OCI-LY7 (cell line): ENCODE results near the gene PSMD1. TPM values are rescaled to one million over a fixed set of nuclear protein-coding genes. Genes with fewer than 3 reads are reported as not detected.

Experiments
- BruUV-seq: library from RNA; stranded (reverse); fragments of 400-500 nt; replicated peaks from 2 replicates; lab custom pipeline; 2021; lab: Mats Ljungman, UMichigan
- CTCF ChIA-PET: fragments of 300-600 bp; sonication (Branson Sonifier 250); formaldehyde crosslinking; loops from one replicate; lab custom pipeline; 2022; ENCODE audit warnings: antibody characterized with exemption; ENCODE audit not compliant: unreplicated experiment; lab: Charles Lee
- POLR2A ChIA-PET: fragments of 300-600 bp; sonication (Branson Sonifier 250); formaldehyde crosslinking; loops from one replicate; lab custom pipeline; 2022; ENCODE audit warnings: antibody characterized with exemption; lab: Charles Lee
- DNase-seq: peaks from one replicate; pipeline ENCODE4 v3.0.0-alpha.2; 2015; ENCODE audit warnings: low spot score
- H2AFZ ChIP-seq: fragments of 200-600 bp; sonication (generic), shearing (Covaris generic); 2 replicates; pipeline ENCODE4 v1.6.1; 2014; ENCODE audit warnings: mild to moderate bottlenecking, antibody characterized with exemption, low read length, moderate library complexity
- H3K27ac ChIP-seq: fragments of 200-600 bp; sonication (generic); 2 replicates; pipeline ENCODE4 v1.5.1; 2014; ENCODE audit warnings: mixed run types, low read depth, mild to moderate bottlenecking, moderate library complexity, low read length, inconsistent platforms; ENCODE audit not compliant: poor library complexity, severe bottlenecking
- H3K36me3 ChIP-seq: fragments of 200-600 bp; sonication (generic); 2 replicates; pipeline ENCODE4 v1.6.1; 2014; ENCODE audit warnings: mild to moderate bottlenecking, antibody characterized with exemption, low read length, moderate library complexity, mixed read lengths; ENCODE audit not compliant: insufficient read depth
- H3K4me1 ChIP-seq: fragments of 200-600 bp; sonication (generic); 2 replicates; pipeline ENCODE4 v1.5.1; 2014; ENCODE audit warnings: mild to moderate bottlenecking, low read length; ENCODE audit not compliant: insufficient read depth, poor library complexity, severe bottlenecking
- H3K4me2 ChIP-seq: fragments of 200-600 bp; sonication (generic); 2 replicates; pipeline ENCODE4 v1.6.1; 2014; ENCODE audit warnings: mild to moderate bottlenecking, low read length
- H3K4me3 ChIP-seq: fragments of 200-600 bp; sonication (generic); 2 replicates; pipeline ENCODE4 v1.5.1; 2014; ENCODE audit warnings: mild to moderate bottlenecking, low read depth, low read length; ENCODE audit not compliant: poor library complexity, severe bottlenecking
- H3K79me2 ChIP-seq: fragments of 200-600 bp; sonication (generic); 2 replicates; pipeline ENCODE4 v1.6.1; 2016; ENCODE audit warnings: low read depth, mild to moderate bottlenecking, low read length, moderate library complexity, mixed read lengths; ENCODE audit not compliant: insufficient read depth
- H3K9me2 ChIP-seq: fragments of 200-600 bp; sonication (generic); 2 replicates; pipeline ENCODE4 v1.6.1; 2016; ENCODE audit warnings: mild to moderate bottlenecking, low read length, mixed read lengths; ENCODE audit not compliant: insufficient read depth
- H3K9me3 ChIP-seq: fragments of 200-600 bp; sonication (generic); 2 replicates; pipeline ENCODE4 v1.6.1; 2014; ENCODE audit warnings: mild to moderate bottlenecking, mixed run types, low read length, mixed read lengths
- H4K20me1 ChIP-seq: fragments of 200-600 bp; sonication (generic); 2 replicates; pipeline ENCODE4 v1.6.1; 2014; ENCODE audit warnings: mild to moderate bottlenecking, antibody characterized with exemption, low read length, moderate library complexity, mixed read lengths; ENCODE audit not compliant: insufficient read depth
- EZH2phosphoT487 ChIP-seq: fragments of 200-600 bp; sonication (generic); IDR thresholded peaks from 2 replicates; pipeline ENCODE4 v1.6.1; 2018; ENCODE audit warnings: low read depth, borderline replicate concordance, mild to moderate bottlenecking, mixed run types, antibody characterized with exemption, low read length, moderate library complexity, mixed read lengths
- intact Hi-C: fragments of 100-400 bp; cut with micrococcal nuclease; formaldehyde crosslinking; loops from one replicate; pipeline ENCODE4 v1.10.0; 2022; ENCODE audit not compliant: unreplicated experiment
- total RNA-seq, 2 experiments: library from RNA; depleted of rRNA in 1 of 2; stranded (reverse); fragments of >200 nt in 1 of 2; shearing (Covaris generic) in 1 of 2; gene quantifications; 2 replicates each; pipeline ENCODE4 v1.2.3, GENCODE V29; 2014 to 2022
- TF ChIP-seq, protein P1 (sequence below): fragments of 200-600 bp; sonication (generic); conservative IDR thresholded peaks from 2 replicates; pipeline ENCODE4 v1.5.1; 2014; ENCODE audit warnings: mild to moderate bottlenecking, antibody characterized with exemption, low read length, moderate library complexity, mixed read lengths

Gene PSMD1
- total RNA-seq, 2 experiments from 2014 or later: 60.5 to 105 TPM

DNA sequence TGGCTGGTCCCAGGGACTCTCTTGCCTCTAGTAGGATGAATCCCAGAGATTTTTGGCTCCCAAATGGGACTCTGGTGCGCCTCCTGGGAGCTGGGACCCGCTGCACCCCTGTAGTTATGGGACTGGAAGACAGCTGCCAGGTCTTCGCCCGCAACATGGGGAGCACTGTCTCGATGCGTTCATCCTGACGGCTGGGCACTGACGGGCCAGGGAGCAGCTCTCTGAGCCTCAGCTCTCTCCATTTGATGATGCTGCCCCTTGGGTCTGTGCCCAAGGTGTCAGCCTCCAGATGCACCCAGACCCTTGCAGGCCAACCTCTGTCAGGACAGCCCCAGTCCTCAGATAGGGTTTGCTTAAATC is 132.5 kb downstream of the PSMD1 start:
- Histone ChIP-seq H3K4me2 (no peak overlapping the region), H3K4me3 (no peak overlapping the region), H3K79me2 (no peaks in the 10 kb centered on the region), H3K27ac (no peak overlapping the region), H2AFZ (no peak overlapping the region), H3K9me3 (no peaks in the 10 kb centered on the region), H3K4me1 (no peaks in the 10 kb centered on the region), H3K36me3 (no peaks in the 10 kb centered on the region), H3K9me2 (no peaks in the 10 kb centered on the region), H4K20me1 (no peaks in the 10 kb centered on the region)
- POLR2A ChIA-PET: no interaction called here
- intact Hi-C loops: no loop called here
- no peak for DNase-seq
- CTCF ChIA-PET: no interaction called here
- no TSS peak for BruUV-seq
- TF ChIP-seq, protein P1, sequence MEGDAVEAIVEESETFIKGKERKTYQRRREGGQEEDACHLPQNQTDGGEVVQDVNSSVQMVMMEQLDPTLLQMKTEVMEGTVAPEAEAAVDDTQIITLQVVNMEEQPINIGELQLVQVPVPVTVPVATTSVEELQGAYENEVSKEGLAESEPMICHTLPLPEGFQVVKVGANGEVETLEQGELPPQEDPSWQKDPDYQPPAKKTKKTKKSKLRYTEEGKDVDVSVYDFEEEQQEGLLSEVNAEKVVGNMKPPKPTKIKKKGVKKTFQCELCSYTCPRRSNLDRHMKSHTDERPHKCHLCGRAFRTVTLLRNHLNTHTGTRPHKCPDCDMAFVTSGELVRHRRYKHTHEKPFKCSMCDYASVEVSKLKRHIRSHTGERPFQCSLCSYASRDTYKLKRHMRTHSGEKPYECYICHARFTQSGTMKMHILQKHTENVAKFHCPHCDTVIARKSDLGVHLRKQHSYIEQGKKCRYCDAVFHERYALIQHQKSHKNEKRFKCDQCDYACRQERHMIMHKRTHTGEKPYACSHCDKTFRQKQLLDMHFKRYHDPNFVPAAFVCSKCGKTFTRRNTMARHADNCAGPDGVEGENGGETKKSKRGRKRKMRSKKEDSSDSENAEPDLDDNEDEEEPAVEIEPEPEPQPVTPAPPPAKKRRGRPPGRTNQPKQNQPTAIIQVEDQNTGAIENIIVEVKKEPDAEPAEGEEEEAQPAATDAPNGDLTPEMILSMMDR: no peak
- no peak for TF ChIP-seq EZH2phosphoT487

DNA sequence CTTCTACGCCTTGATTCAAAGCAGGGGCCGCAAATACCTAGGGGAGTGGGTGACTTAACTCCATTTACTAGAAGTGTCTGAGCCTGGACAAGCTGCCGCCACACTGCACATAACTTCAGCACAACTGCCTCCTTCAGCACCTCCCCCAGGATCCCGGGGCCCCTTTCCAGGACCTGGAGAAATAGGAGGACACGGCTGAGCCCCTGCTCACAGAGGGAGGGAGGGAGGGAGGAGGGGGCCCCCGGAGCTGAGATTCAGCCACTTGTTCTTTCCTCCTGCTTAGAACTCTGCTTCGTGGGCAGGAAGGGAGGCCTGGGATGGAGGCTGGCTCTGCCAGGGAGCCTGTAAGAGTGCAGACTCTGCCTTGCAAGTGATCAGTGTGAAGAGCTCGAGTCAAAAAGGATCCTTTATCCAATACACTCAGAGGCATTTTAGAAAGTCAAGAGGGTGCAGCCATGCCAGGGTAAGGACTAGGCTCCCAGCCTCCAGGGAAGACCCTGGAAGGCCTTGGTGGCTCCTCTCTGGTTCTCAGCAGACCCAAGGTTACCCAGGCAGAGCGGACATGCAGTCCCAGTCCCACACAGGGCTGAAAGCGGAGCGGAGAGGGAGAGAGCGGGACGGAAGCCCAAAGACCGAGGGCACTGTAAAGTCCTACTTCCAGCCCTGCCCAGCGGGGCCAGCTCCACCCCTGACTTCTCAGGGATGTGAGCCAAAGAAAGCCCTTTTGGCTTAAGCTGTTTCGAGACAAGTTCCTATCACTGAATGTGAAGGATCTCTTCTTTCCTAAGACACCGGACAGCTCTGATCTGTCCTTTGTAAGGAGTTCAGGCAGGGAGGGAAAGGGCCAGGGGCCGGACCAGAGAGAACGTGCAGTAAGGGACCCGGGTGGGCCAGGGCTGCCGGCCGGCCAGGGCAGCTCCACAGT is 133.2 kb downstream of the PSMD1 start:
- Histone ChIP-seq H3K4me3 (no peak overlapping the region), H3K36me3 (no peaks in the 10 kb centered on the region), H3K27ac (no peak overlapping the region), H2AFZ (no peak overlapping the region), H3K4me2 (no peak overlapping the region), H3K9me3 (no peaks in the 10 kb centered on the region), H3K79me2 (no peaks in the 10 kb centered on the region), H4K20me1 (no peaks in the 10 kb centered on the region), H3K4me1 (no peaks in the 10 kb centered on the region), H3K9me2 (no peaks in the 10 kb centered on the region)
- BruUV-seq: no TSS peak
- DNase-seq: no peak
- TF ChIP-seq EZH2phosphoT487: no peak
- TF ChIP-seq, protein P1: no peak
- CTCF ChIA-PET: no interaction called here
- intact Hi-C loops: no loop called here
- POLR2A ChIA-PET: no interaction called here
